DOHH2 (cell line): ENCODE results near the gene TTYH2.

Experiments used
- CTCF ChIP-seq: fragments of 200-600 bp; sonication (generic); IDR thresholded peaks from one replicate; pipeline ENCODE4 v1.5.1; 2014; ENCODE audit warnings: antibody characterized with exemption, mild to moderate bottlenecking, low read depth, low read length; ENCODE audit not compliant: poor library complexity, severe bottlenecking
- EZH2phosphoT487 ChIP-seq: fragments of 200-600 bp; sonication (generic); IDR thresholded peaks from 2 replicates; pipeline ENCODE4 v1.6.1; 2017; ENCODE audit warnings: borderline replicate concordance, mild to moderate bottlenecking, antibody characterized with exemption, low read length, moderate library complexity, mixed read lengths

GRCh38 chr17:74217037-74217730 lies 3.8 kb downstream of the TTYH2 start:
- no peak for TF ChIP-seq CTCF
- TF ChIP-seq EZH2phosphoT487 = no peak
